LoVo (cell line): ENCODE measurements around the gene MAGEA9B.
"Not testable (repeated sequence)": the region's sequence is repeated elsewhere in the genome, so short reads cannot be mapped to it uniquely, and the experiment has no call there.

Experiments used
- DNase-seq: peaks from one replicate; pipeline ENCODE4 v3.0.0-alpha.2; 2016; ENCODE audit warnings: low spot score

Gene MAGEA9B, protein sequence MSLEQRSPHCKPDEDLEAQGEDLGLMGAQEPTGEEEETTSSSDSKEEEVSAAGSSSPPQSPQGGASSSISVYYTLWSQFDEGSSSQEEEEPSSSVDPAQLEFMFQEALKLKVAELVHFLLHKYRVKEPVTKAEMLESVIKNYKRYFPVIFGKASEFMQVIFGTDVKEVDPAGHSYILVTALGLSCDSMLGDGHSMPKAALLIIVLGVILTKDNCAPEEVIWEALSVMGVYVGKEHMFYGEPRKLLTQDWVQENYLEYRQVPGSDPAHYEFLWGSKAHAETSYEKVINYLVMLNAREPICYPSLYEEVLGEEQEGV

DNA sequence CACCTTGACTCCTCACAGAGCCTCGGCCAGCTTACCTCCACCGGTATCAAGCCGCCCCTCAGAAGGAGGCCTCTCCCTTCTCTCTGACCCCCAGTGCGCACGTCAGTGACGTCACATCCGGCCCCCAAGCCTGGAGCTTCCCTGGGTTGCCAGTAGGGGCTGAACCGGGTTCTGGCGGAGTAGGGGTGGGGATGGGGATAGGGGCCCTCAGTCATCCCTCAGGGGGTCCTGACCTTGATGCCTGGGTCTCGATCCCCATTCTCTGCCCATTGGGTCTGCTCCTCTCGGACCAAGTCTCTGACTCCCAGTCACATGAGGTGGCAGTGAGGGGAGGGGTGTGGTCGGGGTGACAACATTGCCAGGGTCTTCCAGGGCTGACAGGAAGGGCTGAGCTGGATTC lies at the start of gene MAGEA9B:
MAGEA9B (minus strand) TSS at position 101 of the 400 bp plus-strand sequence. CDS start 4,280 bp downstream, outside the sequence.
- not testable (repeated sequence) for DNase-seq

DNA sequence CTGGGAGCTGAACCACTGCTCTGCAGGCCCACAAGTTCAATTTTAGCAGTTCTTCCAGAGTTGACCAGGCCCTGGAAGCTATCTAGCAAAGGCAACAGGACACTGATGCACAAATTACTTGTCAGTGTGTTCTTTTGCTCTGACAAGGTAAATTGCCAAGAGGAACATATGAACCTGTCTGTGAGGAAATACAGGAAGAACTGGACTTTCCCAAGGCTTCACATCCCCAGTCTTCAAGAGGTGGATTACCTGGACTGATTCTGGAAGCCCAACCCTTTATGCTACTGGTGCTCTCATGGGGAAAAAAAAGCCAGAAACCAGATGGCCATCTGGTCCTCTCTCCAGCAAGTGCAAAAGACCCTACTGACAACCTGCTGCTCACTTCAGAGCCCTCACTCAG lies 46.3 kb upstream of the MAGEA9B start:
- DNase-seq = no peak

DNA sequence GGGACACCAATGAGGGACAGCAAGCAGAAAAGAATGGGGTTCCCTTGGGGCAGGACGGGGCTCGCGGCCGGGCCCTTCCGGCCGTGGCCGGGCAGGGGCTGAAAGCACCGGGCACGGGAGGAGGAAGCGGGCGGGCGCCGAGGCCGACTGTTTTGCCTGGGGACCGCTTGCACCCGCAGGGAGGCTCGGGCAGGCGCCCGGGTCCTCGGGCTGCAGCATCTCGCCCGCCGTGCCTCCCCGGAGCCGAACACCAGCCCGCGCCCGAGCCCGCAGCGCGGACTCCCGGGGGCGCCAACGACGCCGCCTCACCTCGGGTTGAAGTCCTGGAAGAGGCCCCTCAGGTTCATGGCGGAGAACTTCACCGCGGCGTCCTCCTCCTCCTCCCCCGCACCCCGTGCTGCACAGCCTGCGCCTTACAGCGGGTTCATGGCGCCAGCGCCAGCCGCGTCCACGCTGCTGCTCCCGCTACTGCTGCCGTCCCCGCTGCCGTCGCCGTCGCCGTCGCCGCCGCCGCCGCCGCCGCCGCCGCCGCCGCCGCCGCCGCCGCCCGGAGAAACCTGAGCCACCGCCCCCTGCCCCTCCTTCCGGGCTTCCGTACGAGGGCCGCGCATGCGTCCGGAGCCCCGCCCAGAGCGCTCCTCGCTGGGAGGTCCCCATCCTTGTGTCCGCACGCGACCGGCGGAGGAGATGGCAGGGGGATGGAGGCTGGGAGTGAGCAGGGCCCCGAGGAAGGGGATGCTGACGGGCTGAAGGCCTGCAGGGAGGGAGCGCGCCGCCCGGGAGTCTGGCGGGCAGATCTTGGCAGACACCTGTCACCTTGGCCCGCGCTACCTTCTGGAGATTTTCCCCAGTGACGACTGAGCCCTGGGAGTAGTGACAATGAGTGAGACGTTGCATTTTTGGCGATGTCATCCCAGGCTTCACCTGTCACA lies 44.2 kb upstream of the MAGEA9B start, which contains the start of gene TMEM185A:
TMEM185A (minus strand) TSS at position 559 of the 932 bp plus-strand sequence; CDS start at position 347, 212 bp downstream.
- peak; percentile 56 for DNase-seq

DNA sequence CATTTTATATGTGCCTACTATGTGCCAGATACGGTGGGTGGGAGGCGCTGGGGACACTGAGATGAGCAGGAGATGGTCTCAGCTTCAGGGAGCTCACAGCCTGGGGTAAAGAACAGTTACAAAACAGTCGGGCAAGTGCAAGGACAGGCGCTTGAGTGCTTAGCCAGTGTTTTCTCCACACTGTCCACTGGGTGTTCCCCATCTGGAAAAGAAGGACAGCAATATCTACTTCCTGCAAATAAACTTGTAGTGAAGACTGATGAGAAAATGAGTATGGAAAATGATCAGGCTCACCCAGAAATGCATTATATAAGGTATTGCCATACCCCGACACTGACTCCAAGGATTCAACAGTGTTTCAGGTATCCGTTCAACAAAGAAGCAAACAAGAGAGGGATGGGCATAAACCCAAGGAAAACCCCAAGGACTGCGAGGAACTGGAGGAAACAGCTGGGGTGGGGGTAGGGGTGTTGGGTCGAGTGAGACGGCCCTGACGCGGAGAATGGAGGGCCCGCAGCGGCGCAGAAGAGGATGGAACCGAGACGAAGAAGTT lies 43.5 kb upstream of the MAGEA9B start:
- peak; percentile 1 for DNase-seq

DNA sequence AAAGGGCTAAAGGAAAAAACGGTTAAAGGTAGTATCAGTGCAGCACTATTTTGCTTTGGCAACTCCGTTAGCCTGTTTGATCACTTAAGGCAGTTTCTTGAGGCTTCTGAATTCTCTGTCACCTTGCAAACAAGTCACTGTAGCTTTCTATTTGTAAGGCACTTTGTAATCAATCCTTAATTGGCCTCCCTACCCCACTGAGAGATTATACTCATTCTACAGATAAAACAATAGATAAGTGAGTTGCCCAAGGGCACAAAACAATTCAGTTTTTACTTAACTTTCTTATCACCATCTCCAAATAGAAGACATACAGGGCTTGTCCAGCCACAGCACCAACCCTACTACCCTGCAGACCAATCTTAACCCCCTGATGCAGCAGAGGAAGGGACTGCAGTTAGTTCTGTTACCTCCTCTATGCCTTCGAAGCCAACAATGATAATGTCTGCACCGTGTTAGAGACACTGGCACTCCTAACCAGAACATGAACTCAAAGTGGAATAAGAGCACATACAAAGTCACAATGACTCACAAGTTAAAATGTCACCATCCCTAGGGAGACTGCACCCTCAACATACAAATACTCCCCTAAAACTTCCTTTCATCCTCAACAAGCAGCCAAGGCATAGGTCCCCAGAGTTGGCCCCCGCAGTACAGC lies 42.6 kb upstream of the MAGEA9B start:
- DNase-seq = no peak

DNA sequence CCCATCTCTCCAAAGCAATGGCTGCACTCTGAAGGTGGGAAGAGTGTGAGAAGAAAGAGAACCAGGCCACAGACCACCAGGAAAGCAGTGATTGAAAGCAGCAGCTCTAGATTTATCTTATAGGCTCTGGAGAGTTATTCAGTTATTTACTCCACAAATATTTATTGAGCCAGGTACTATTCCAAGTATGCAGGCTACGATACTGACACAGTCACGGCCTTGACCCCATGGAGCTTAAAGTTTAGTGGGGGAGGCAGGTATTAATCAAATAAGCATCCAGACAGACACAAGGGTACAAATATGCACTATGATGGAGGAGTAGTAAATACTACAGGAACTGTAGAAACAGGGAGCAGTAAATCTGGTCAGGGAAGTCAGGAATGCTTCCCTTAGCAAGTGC lies 41.5 kb upstream of the MAGEA9B start:
- no peak for DNase-seq

DNA sequence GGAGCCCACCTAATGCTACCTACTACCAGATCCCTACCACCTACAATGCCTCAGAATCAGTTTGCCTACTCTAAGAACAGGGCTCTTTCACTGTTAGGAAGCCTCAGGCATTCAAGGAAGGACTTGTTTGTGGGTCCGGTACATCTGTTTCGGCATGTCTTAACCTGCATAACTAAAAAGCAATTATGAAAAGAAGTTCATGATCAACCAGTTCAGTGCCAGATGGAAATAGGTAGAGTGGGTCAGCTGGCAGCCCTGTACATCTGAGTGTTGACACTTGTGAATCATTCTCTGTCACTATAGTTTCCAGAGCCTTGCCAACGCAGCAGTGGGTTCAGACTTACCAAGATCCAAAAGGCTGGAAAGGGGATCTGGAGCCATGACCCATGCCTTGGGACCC lies 41.0 kb upstream of the MAGEA9B start:
- no peak for DNase-seq

DNA sequence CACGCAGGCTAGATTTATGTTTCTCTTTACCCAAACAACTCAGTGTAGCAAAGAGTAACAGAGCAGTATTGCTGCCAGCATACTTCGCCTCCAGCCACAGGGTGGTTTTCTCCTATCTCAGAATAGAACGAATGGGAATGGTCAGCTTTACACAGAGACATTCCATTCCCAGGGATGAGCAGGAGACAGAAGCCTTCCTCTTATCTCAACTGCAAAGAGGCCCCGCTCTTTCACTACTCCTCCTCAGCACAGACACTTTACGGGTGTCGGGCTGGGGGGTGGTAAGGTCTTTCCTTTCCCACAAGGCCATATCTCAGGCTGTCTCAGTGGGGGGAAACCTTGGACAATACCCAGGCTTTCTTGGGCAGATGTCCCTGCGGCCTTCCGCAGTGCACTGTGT lies 39.6 kb upstream of the MAGEA9B start:
- not testable (repeated sequence) for DNase-seq

DNA sequence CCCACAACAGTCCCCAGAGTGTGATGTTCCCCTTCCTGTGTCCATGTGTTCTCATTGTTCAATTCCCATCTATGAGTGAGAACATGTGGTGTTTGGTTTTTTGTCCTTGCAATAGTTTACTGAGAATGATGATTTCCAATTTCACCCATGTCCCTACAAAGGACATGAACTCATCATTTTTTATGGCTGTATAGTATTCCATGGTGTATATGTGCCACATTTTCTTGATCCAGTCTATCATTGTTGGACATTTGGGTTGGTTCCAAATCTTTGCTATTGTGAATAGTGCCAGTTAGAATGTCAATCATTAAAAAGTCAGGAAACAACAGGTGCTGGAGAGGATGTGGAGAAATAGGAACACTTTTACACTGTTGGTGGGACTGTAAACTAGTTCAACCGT lies 32.4 kb upstream of the MAGEA9B start:
- not testable (repeated sequence) for DNase-seq

DNA sequence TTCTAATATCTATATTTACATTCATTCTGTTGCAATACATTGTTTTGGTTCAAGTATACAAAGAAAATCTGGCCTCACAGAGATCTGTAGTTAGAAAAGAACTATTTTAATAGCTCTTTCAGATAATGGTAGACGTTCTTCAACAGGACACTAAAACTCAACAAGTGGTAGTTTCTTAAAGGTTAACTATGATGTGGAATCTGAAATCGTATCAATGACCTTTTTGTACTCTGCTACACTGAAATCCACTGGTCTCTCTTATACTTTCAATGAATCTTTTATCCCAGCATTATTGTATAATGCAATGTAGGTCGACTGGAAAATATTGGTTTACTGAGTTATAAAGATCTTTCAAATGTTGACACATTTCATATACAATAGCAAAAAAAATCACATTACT lies 31.6 kb upstream of the MAGEA9B start:
- DNase-seq = no peak

DNA sequence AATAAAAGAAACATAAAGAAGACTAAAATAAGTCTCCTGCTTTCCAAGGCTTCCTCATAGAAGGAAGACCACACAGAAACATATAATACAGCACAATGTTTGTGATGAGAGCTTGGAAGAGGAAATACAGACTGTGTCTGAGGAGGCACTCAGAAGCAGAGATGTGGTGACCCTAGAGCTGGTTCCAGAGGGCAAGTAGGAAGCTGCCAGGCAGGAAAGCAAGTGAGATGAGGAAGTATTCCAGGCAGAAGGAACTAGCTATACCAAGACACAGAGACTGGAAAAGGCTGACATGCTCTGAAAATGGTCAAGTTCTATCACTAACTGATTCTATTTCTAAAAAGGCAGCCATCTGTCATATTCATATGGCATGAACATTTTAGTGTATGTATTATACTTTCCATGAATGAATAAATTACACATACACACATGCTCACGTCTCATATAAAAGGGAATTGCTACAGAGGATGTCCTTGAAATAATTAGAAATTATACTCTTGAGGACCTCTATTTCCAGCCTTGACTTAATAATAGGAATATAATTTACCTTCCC lies 24.4 kb upstream of the MAGEA9B start:
- no peak for DNase-seq

DNA sequence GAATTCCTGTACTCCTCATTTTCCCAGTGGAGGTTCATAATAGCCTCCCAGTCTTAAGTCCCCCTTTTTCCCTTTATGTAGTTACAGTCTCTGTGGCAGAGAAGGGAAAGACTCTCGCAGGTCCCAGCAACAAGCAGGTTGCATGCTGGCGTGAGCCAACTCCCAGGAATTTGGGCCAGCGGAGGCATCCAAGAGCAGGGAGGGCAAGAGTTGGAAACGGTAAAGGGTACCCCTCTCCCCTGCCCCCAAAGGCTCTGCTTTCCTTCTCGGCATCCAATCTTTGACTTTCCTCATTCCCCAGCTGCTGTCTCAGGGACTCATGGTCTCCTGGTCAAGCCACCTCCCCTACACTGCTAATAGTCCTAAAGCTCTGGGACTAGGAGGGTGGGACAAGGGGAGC lies 23.3 kb upstream of the MAGEA9B start:
- DNase-seq = no peak

DNA sequence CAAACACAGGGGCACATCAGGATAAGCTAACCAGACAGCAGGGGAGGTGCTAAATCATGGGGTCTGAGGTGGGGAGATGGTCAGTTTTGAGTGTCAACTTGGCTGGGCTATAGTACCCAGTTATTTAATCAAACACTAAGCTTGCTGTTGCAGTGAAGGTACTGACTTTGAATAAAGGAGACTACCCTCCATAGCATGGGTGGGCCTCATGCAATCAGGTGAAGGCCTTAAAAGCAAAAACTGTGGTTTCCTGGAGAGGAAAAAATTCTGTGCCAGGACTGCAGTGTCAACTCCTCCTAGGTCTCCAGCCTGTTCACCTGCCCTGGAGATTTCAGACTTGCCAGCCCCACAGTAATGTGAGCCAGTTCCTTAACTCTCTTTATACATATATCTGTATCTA lies 20.4 kb upstream of the MAGEA9B start:
- no peak for DNase-seq

DNA sequence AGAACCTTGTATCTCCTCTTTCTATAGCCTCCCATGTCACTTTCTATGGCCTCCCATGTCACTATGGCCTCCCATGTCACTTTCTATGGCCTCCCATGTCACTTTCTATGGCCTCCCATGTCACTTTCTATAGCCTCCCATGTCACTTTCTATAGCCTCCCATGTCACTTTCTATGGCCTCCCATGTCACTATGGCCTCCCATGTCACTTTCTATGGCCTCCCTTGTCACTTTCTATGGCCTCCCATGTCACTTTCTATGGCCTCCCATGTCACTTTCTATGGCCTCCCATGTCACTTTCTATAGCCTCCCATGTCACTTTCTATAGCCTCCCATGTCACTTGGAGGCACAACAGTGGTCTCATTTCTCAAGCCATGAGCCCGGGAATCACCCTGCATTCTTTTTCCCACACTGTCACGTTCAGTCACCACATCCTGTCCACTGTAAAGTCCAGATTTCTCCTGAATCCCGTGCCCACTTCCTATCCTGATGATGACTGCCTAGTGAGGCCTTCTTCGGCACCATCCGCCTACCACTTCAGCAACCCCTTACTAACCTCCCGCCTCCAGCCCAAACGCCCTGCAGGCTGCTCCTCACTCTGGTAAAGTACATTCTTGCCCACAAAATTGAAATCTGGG lies 18.1 kb upstream of the MAGEA9B start:
- not testable (repeated sequence) for DNase-seq

DNA sequence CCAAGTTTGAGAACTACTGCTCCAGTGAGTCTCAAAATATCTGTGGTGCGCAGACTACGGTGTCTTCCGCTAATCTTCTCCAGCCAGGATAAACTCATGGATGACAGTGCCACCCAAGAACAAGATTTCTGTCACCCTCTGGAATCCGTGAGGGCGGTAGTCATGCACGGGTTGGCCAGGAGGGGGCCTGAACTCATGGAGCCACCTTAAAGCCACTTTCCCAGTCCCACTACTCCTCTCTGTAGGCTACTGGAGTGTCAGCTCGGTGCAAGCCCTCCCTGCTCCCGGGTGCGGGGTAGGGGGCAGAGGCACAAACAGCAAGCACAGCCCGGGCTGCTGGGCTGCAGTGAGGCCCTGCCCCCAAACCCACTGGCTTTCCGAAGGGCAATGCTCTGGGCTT lies 11.3 kb upstream of the MAGEA9B start:
- not testable (repeated sequence) for DNase-seq

DNA sequence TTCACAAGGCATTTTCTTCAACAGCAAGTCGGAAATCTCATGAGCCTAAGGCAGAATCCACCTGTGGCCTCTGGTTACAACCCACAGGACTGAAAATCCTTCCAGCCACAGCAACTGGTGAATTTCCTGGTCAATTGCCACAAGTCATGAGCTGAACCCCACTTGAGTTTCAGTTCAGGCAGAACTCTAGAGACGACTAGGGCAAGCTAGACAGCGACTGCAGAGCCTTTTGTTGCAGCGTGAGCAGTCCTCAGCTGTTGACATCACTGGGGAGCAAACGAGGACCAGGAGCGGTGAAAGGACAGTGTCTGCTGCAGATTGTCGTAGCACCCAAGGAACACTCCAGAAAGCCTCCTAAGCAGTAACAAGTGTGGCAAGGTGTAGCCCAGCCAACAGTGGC lies 8.7 kb upstream of the MAGEA9B start:
- not testable (repeated sequence) for DNase-seq

DNA sequence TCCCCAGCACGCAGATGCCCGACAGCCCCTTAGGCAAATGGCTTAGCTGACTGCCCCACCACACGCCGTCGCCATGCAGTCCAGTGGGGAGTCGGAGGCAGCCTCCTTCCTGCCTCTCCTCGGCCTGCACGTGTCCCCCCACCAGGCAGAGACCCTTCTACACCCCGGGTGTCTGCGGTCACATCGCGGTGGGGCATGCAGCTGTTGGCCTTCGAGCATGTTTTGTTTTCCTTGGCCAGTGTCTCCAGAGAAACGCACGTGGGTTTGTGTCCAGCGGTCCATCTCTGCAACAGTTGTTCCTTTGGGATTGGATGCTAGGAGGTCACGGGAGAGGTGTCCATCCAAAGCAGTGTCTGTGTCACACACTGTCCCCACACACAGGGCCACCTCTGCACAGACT lies 8.0 kb upstream of the MAGEA9B start, which contains the start of gene HSFX2:
HSFX2 (minus strand) TSS at position 101 of the 400 bp plus-strand sequence. CDS start 614 bp downstream, outside the sequence.
- DNase-seq = not testable (repeated sequence)

DNA sequence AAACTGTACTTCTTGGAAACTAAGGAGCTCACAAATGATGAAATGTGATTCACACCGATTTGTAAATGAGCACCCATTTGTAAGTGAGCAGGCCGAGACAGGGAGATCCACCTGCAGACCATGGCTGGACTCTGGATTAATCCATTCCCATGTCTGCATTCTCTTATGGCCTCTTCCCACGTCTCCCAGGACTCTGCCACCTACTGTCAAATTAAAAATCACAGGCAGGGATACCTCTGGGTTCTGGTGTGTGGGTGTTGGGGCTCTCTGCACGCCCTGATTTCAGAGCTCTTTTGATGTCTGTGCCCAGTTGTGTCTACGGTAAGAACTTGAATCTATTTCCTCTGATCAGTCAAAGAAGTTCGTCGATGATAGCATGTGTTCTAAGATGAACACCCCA lies 3.7 kb upstream of the MAGEA9B start:
- DNase-seq = not testable (repeated sequence)

DNA sequence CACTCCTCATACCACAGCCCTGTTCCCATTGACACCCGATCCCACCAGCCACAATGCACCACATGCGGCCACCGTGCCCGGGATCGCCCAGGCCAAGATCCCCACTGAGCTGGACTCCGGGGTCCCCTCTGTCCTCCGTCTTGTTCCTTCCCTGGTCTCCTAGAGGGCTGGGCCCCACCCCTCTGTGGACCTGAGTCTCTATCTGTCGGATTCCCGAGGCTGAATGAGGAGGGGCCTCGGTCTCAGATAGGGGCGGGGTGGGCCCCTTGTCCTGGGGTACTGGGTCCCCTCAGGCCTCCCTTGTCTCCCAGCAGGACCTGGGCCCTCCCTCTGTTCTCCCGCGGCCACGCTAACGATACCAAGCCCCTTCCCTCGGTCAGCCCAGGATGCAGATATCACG lies 1.6 kb downstream of the MAGEA9B start:
- DNase-seq = not testable (repeated sequence)

DNA sequence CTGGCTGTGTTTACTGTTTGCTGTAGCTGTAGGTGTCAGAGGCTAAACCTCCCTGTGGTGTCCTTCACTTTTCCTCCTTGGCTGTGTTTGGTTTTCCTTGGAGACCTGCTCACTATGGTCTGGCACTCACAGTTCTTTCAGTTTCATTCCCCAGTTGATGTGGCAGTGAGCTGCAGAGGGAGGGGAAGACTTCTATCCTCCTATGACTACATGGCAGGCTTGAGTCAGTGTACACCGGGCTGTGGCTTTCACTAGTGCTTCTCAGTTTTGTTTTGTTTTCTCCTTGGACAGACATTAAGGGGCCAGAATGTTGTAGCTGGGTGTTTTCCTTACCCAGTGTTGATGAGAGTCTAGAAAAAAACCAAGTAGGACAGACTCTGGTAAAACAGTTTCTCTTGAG lies 13.8 kb downstream of the MAGEA9B start:
- not testable (repeated sequence) for DNase-seq

DNA sequence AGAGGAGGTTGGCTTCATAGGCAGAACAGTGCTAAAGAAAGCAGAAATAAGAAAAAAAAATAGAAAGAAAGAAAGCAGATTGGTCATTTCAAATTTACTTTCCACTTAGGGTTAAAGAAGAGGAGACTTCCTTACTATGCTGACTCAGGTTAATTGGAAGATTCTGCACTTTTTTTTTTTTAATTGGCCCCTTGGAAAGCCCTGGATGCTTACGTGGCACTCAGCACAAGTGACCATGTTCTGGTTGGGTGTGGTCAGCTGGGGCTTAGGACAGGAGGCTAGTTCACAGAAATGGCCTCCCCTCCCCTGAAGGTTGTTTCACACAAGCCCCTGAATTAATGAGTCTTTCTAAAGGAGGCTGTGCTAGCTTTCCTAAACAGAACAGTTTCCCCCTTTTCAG lies 14.5 kb downstream of the MAGEA9B start:
- no peak for DNase-seq
